A549 (cell line): Measurements from ENCODE around the gene CLDN11. TPM values are rescaled to one million over a fixed set of nuclear protein-coding genes. Genes with fewer than 3 reads are reported as not detected.

Source experiments
- ATAC-seq, 2 experiments: fragments of 200-7000 bp in 1 of 2; fragments of >200 bp in 1 of 2; cut with Nextera tagmentation in 1 of 2; cut with Tn5 transposase in 1 of 2; 3 replicates each; pipeline versions ENCODE4 v1.8.0 to v1.9.1; 2018 to 2020; ENCODE audit warnings: mild to moderate bottlenecking in 1 of 2, moderate library complexity in 1 of 2
- CTCF ChIA-PET: fragments of 300-600 bp; sonication (Branson Sonifier 250); formaldehyde crosslinking; extraction: SDS; loops from one replicate; lab custom pipeline; 2021; ENCODE audit warnings: antibody characterized with exemption, inconsistent platforms; lab: Yijun Ruan, JAX
- POLR2A ChIA-PET: fragments of 350-600 bp; formaldehyde crosslinking; extraction: SDS; loops from one replicate; lab custom pipeline; 2021; ENCODE audit warnings: antibody characterized with exemption, inconsistent platforms; lab: Yijun Ruan, JAX
- DNase-seq, 2 experiments: peaks; one replicate each; pipeline versions ENCODE4 v3.0.0 to v3.0.0-alpha.2; 2011 to 2016; ENCODE audit warnings: low read depth in 1 of 2, low spot score in 1 of 2
- FAIRE-seq: peaks from 2 replicates; lab custom pipeline; 2011; peaks lifted over from hg19 to GRCh38; lab: Jason Lieb, UNC
- H3K27ac ChIP-seq, 2 experiments: fragments of >200 bp; sonication (Bioruptor Twin); formaldehyde crosslinking; 3 replicates each; pipeline ENCODE4 v1.5.1; 2016 to 2017
- H3K4me1 ChIP-seq: fragments of >200 bp; sonication (Bioruptor Twin); formaldehyde crosslinking; 3 replicates; pipeline ENCODE4 v1.6.1; 2016
- H3K4me2 ChIP-seq: fragments of >200 bp; sonication (Bioruptor Twin); formaldehyde crosslinking; 3 replicates; pipeline ENCODE4 v1.6.1; 2016
- H3K4me3 ChIP-seq: fragments of >200 bp; sonication (Bioruptor Twin); formaldehyde crosslinking; 3 replicates; pipeline ENCODE4 v1.5.1; 2016
- H3K9me3 ChIP-seq: fragments of >200 bp; sonication (Bioruptor Twin); formaldehyde crosslinking; 3 replicates; pipeline ENCODE4 v1.6.1; 2016
- BHLHE40 ChIP-seq: IDR thresholded peaks from 2 replicates; pipeline ENCODE4 v1.6.1; 2012; ENCODE audit warnings: low read depth, low read length, inconsistent platforms
- CBX8 ChIP-seq: fragments of 200-600 bp; sonication (generic); IDR thresholded peaks from 2 replicates; pipeline ENCODE4 v1.6.1; 2016
- CHD4 ChIP-seq: fragments of 200-600 bp; sonication (generic); IDR thresholded peaks from 2 replicates; pipeline ENCODE4 v1.6.1; 2016; ENCODE audit warnings: antibody characterized with exemption, mild to moderate bottlenecking, borderline replicate concordance
- EHMT2 ChIP-seq: fragments of 200-600 bp; sonication (generic); IDR thresholded peaks from 2 replicates; pipeline ENCODE4 v1.6.1; 2016; ENCODE audit warnings: antibody characterized with exemption, low read depth, mild to moderate bottlenecking, moderate library complexity
- EP300 ChIP-seq, 2 experiments: fragments of >200 bp; sonication (Bioruptor Twin); formaldehyde crosslinking; IDR thresholded peaks; 2 replicates in 1 of 2; 3 replicates in 1 of 2; pipeline ENCODE4 v1.6.1; 2016 to 2017
- ESRRA ChIP-seq: fragments of 150-350 bp; IDR thresholded peaks from 2 replicates; pipeline ENCODE4 v1.6.1; 2014; ENCODE audit warnings: mild to moderate bottlenecking, low read length, borderline replicate concordance
- HEYL ChIP-seq: fragments of 250-450 bp; sonication (Bioruptor Pico); IDR thresholded peaks from 2 replicates; pipeline ENCODE4 v1.8.0; 2021; ENCODE audit warnings: mild to moderate bottlenecking, moderate library complexity
- JUNB ChIP-seq: fragments of >200 bp; sonication (Bioruptor Twin); formaldehyde crosslinking; IDR thresholded peaks from 2 replicates; pipeline ENCODE4 v1.6.1; 2016
- MAZ ChIP-seq: fragments of 150-350 bp; IDR thresholded peaks from 2 replicates; pipeline ENCODE4 v1.6.1; 2014; ENCODE audit warnings: antibody characterized with exemption, low read depth, low read length, borderline replicate concordance
- NPAS2 ChIP-seq: fragments of 250-450 bp; sonication (Bioruptor Pico); IDR thresholded peaks from 2 replicates; pipeline ENCODE4 v1.8.0; 2022; ENCODE audit warnings: mild to moderate bottlenecking, moderate library complexity, borderline replicate concordance
- POLR2AphosphoS2 ChIP-seq: conservative IDR thresholded peaks from 2 replicates; pipeline ENCODE4 v1.6.1; 2012; ENCODE audit warnings: low read length, improper control_type of control experiment, inconsistent platforms
- RARB ChIP-seq: fragments of 250-450 bp; sonication (Bioruptor Pico); IDR thresholded peaks from 2 replicates; pipeline ENCODE4 v1.8.0; 2021; ENCODE audit warnings: mild to moderate bottlenecking, moderate library complexity
- RCOR1 ChIP-seq: fragments of 150-350 bp; IDR thresholded peaks from 2 replicates; pipeline ENCODE4 v1.6.1; 2014; ENCODE audit warnings: antibody characterized with exemption, low read length, low read depth
- RNF2 ChIP-seq: fragments of 200-600 bp; sonication (generic); IDR thresholded peaks from 2 replicates; pipeline ENCODE4 v1.6.1; 2016; ENCODE audit warnings: low read depth, mild to moderate bottlenecking, antibody characterized with exemption, moderate library complexity, borderline replicate concordance
- TP53 ChIP-seq: fragments of 250-450 bp; sonication (Bioruptor Pico); IDR thresholded peaks from 2 replicates; pipeline ENCODE4 v1.5.0; 2021; ENCODE audit warnings: mild to moderate bottlenecking, moderate library complexity
- WGBS: methylation state at CpG from one replicate; pipeline ENCODE4 v1.1.6; 2017; ENCODE audit errors: missing lambda C conversion rate; 5-methylcytosine and 5-hydroxymethylcytosine counted together
- polyA plus RNA-seq, 4 experiments: library from polyadenylated mRNA; depleted of rRNA in 3 of 4; stranded (reverse); fragments of >200 nt; fragmentation: RNase III in 1 of 4; extraction: RNeasy Plus Mini Kit Qiagen cat#74134 plus additional on column Dnase treatment in 1 of 4; gene quantifications; 2 replicates in 3 of 4; 3 replicates in 1 of 4; pipeline ENCODE4 v1.2.3, GENCODE V29; 2011 to 2017
- TF ChIP-seq, protein P1 (sequence below): fragments of >200 bp; sonication (Bioruptor Twin); formaldehyde crosslinking; IDR thresholded peaks from 3 replicates; pipeline ENCODE4 v1.6.1; 2016
- TF ChIP-seq, protein P2 (sequence below): fragments of 150-350 bp; IDR thresholded peaks from 2 replicates; pipeline ENCODE4 v1.6.1; 2014; ENCODE audit warnings: low read depth, mild to moderate bottlenecking, low read length
- TF ChIP-seq, protein P3 (sequence below): fragments of >200 bp; sonication (Bioruptor Twin); formaldehyde crosslinking; IDR thresholded peaks from 3 replicates; pipeline ENCODE4 v1.5.1; 2016
- TF ChIP-seq, protein P4 (sequence below): fragments of 250-450 bp; sonication (Bioruptor Pico); IDR thresholded peaks from 2 replicates; pipeline ENCODE4 v1.5.0; 2021; ENCODE audit warnings: mild to moderate bottlenecking, moderate library complexity, borderline replicate concordance
- TF ChIP-seq, protein P5 (sequence below): IDR thresholded peaks from 2 replicates; pipeline ENCODE4 v1.6.1; 2012

Gene CLDN11
- polyA plus RNA-seq, 2 of the 4 experiments (the other 2 are of a cell fraction), result 0.44 to 0.56 TPM

DNA sequence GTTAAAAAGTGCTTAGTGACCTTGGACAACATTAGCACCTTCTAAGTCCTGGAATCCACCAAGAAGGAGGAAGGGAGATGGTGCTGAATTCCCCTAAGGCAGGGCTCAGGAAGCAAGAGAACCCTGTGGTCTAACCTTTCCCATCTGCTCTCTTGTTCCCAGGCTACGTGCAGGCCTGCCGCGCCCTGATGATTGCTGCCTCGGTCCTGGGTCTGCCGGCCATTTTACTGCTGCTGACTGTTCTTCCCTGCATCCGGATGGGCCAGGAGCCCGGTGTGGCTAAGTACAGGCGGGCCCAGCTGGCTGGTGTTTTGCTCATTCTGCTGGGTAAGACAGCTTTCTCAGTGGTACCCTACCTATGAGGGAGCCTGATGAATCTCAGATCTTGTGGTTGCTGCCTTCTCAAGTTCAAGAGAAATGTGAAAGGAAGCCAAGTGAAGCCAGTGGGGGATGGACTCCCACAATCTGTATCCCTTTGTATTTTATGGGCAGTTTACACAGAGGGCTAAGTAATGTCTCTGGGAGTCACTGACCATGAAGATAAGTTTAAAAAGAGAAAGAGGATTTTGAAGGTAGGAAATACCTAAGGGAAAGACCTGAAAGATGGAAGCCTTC lies 4.4 kb downstream of the CLDN11 start (continued):
- no peak for TF ChIP-seq TP53

DNA sequence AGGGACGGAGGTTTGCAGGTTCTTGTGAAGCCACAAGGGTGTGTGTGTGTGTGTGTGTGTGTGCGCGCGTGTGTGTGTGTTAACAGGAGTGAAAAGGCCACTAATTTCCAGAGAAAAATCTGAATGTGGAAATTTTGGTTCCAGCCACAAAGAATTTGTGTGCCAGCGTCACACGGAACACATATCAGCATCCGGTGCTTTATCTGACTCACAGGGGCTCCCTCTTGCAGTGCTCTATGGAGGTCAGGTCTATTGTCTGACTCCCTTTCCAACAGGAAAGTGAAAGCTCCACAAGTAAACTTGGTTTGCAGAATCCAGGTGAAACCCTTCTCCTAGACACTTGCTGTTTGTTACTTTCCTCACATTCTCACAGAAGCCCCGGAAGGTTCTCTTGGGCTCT lies 6.2 kb downstream of the CLDN11 start:
- CTCF ChIA-PET, result interaction anchor here (3.1 kb wide), 1 partner anchor 11 kb away, joined by 12 read pairs; no protein-coding TSS in a partner anchor
- H3K4me3 ChIP-seq, result no peak overlapping the region
- ATAC-seq, result no peak
- no peak for DNase-seq
- POLR2A ChIA-PET, result no interaction called here
- no peaks in the 10 kb centered on the region for H3K4me1 ChIP-seq
- H3K27ac ChIP-seq, result no peak overlapping the region
- FAIRE-seq, result no peak
- 81% methylated on average over 8 of the region's 8 CpGs for WGBS
- H3K4me2 ChIP-seq, result no peak overlapping the region
- no peaks in the 10 kb centered on the region for H3K9me3 ChIP-seq
- TF ChIP-seq, protein P1, sequence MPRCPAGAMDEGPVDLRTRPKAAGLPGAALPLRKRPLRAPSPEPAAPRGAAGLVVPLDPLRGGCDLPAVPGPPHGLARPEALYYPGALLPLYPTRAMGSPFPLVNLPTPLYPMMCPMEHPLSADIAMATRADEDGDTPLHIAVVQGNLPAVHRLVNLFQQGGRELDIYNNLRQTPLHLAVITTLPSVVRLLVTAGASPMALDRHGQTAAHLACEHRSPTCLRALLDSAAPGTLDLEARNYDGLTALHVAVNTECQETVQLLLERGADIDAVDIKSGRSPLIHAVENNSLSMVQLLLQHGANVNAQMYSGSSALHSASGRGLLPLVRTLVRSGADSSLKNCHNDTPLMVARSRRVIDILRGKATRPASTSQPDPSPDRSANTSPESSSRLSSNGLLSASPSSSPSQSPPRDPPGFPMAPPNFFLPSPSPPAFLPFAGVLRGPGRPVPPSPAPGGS, result no peak
- no peak for TF ChIP-seq HEYL (CRISPR knock-in tag)
- TF ChIP-seq RCOR1, result no peak
- TF ChIP-seq NPAS2 (CRISPR knock-in tag), result no peak
- no peak for TF ChIP-seq RNF2
- no peak for TF ChIP-seq EHMT2

DNA sequence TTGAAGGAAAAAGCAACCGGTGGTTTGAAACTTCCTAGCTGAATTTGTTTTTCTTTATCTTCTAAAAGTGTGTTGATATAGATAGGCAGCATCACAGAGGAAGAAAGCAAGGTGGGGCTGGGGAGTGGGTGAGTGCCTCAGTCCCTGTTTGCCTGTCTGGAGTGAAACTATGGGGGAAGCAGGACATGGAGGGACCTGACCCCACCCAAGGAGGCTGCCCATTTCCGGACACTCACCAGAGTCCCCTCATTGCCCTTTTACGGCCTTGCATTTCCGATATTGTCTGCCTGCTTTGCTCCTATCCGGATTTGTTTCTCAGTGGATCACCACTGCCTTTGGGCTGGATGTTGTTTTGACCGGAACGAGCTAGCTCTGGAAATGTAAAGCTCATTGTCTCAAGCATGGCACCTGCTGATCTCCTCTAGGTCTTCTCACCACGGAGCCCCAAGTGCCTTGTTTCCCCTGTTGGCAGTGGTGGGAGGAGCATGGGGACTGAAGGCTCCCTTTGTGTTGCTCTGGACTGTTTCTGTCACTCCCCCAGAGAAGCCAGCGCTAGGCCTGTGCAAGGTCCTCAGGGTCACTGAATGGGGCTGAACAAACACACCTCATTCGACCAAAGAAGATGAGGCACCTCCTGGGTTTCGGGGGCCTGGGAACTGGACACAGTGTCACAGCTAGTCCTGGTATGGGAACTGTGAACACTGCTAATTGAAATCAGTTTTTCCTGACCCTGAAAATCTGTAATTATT lies 7.0 kb downstream of the CLDN11 start:
- no peaks in the 10 kb centered on the region for H3K9me3 ChIP-seq
- ATAC-seq (no peak), DNase-seq (no peak), FAIRE-seq (no peak)
- no peaks in the 10 kb centered on the region for H3K4me1 ChIP-seq
- TF ChIP-seq CHD4 (no peak), RARB (CRISPR knock-in tag) (no peak), MAZ (no peak), JUNB (no peak), POLR2AphosphoS2 (no peak), EP300 (IDR thresholded peaks at IDR 0.05) (no peak)
- TF ChIP-seq, protein P2, sequence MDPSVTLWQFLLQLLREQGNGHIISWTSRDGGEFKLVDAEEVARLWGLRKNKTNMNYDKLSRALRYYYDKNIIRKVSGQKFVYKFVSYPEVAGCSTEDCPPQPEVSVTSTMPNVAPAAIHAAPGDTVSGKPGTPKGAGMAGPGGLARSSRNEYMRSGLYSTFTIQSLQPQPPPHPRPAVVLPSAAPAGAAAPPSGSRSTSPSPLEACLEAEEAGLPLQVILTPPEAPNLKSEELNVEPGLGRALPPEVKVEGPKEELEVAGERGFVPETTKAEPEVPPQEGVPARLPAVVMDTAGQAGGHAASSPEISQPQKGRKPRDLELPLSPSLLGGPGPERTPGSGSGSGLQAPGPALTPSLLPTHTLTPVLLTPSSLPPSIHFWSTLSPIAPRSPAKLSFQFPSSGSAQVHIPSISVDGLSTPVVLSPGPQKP, result no peak
- 77% methylated on average over 11 of the region's 11 CpGs for WGBS
- no peak overlapping the region for H3K27ac ChIP-seq
- ChIA-PET CTCF (interaction anchor here (1.3 to 3.1 kb wide), 3 partner anchors 11 to 116 kb away, joined by 3 to 12 read pairs (median 4); no protein-coding TSS in a partner anchor), POLR2A (interaction anchor here (0.6 kb wide), 1 partner anchor 336 kb away, joined by 9 read pairs; no protein-coding TSS in a partner anchor)
- no peak overlapping the region for H3K4me3 ChIP-seq
- no peak overlapping the region for H3K4me2 ChIP-seq

DNA sequence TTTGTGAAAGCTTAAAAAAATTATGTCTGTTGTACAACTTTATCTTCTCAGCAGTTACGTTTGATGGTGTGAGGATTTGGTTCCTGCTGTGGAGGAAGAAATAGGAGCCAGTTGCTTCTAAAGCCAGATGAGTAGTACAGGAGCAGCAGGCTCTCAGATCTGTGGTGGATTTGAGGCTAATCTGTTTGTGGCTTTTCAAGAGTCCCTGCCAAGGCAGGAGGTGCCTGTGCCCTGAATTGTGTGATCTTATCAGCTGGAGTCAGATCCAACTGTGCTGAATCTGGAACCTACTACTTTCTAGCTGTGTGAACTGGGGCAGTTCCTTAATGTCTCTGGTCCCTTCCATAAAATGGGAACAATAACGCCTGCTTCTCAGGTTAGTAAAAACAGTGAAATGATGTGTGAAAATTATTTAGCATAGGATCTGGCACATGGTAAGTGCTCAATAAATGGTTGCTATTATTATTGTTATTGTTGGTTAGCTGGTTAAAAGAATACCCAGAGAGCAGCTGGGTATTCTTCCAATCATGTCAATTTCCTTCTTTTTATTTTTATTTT lies 7.7 kb downstream of the CLDN11 start:
- Histone ChIP-seq H3K9me3 (no peaks in the 10 kb centered on the region), H3K4me1 (no peaks in the 10 kb centered on the region), H3K4me2 (no peak overlapping the region), H3K4me3 (no peak overlapping the region), H3K27ac (no peak overlapping the region)
- DNase-seq, result no peak
- WGBS, result 82% methylated on average over 2 of the region's 2 CpGs
- ChIA-PET CTCF (interaction anchor here (1.3 to 3.1 kb wide), 3 partner anchors 12 to 117 kb away, joined by 3 to 12 read pairs (median 4); no protein-coding TSS in a partner anchor), POLR2A (interaction anchor here (0.6 kb wide), 1 partner anchor 336 kb away, joined by 9 read pairs; no protein-coding TSS in a partner anchor)
- ATAC-seq, result no peak
- FAIRE-seq, result no peak
- TF ChIP-seq, protein P3, sequence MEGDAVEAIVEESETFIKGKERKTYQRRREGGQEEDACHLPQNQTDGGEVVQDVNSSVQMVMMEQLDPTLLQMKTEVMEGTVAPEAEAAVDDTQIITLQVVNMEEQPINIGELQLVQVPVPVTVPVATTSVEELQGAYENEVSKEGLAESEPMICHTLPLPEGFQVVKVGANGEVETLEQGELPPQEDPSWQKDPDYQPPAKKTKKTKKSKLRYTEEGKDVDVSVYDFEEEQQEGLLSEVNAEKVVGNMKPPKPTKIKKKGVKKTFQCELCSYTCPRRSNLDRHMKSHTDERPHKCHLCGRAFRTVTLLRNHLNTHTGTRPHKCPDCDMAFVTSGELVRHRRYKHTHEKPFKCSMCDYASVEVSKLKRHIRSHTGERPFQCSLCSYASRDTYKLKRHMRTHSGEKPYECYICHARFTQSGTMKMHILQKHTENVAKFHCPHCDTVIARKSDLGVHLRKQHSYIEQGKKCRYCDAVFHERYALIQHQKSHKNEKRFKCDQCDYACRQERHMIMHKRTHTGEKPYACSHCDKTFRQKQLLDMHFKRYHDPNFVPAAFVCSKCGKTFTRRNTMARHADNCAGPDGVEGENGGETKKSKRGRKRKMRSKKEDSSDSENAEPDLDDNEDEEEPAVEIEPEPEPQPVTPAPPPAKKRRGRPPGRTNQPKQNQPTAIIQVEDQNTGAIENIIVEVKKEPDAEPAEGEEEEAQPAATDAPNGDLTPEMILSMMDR, result no peak
- TF ChIP-seq, protein P4, sequence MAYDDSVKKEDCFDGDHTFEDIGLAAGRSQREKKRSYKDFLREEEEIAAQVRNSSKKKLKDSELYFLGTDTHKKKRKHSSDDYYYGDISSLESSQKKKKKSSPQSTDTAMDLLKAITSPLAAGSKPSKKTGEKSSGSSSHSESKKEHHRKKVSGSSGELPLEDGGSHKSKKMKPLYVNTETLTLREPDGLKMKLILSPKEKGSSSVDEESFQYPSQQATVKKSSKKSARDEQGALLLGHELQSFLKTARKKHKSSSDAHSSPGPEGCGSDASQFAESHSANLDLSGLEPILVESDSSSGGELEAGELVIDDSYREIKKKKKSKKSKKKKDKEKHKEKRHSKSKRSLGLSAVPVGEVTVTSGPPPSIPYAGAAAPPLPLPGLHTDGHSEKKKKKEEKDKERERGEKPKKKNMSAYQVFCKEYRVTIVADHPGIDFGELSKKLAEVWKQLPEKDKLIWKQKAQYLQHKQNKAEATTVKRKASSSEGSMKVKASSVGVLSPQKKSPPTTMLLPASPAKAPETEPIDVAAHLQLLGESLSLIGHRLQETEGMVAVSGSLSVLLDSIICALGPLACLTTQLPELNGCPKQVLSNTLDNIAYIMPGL, result no peak
- no peak for TF ChIP-seq TP53
- no peak for TF ChIP-seq HEYL (CRISPR knock-in tag)
- TF ChIP-seq ESRRA, result no peak
- TF ChIP-seq RNF2, result no peak
- no peak for TF ChIP-seq MAZ
- TF ChIP-seq, protein P2, result no peak
- no peak for TF ChIP-seq BHLHE40
- TF ChIP-seq CBX8, result no peak
- TF ChIP-seq RCOR1, result no peak
- TF ChIP-seq, protein P5, sequence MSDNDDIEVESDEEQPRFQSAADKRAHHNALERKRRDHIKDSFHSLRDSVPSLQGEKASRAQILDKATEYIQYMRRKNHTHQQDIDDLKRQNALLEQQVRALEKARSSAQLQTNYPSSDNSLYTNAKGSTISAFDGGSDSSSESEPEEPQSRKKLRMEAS, result no peak
- no peak for TF ChIP-seq EP300 (IDR thresholded peaks at IDR 0.05)
